Left ventricle myocardium inferior (tissue), 1 donor: ENCODE measurements around the gene ATP5IF1. TPM values are rescaled to one million over a fixed set of nuclear protein-coding genes. Genes with fewer than 3 reads are reported as not detected.
A peak's percentile ranks its signal among the peaks of the same experiment; 100 is the strongest.

ENCODE experiments used
- DNase-seq: peaks from one replicate; pipeline ENCODE4 v3.0.0-alpha.2; 2020
- H3K27ac ChIP-seq: fragments of 200-600 bp; replicated peaks from 2 replicates; pipeline ENCODE4 v1.8.0; 2021
- H3K27me3 ChIP-seq: fragments of 200-600 bp; 2 replicates; pipeline ENCODE4 v1.8.0; 2021; ENCODE audit warnings: low read depth
- H3K36me3 ChIP-seq: fragments of 200-600 bp; 2 replicates; pipeline ENCODE4 v1.8.0; 2021
- H3K4me1 ChIP-seq: fragments of 200-600 bp; 2 replicates; pipeline ENCODE4 v1.8.0; 2021
- H3K4me3 ChIP-seq: fragments of 200-600 bp; 2 replicates; pipeline ENCODE4 v1.8.0; 2021; ENCODE audit warnings: mild to moderate bottlenecking, moderate library complexity
- H3K9me3 ChIP-seq: fragments of 200-600 bp; replicated peaks from 2 replicates; pipeline ENCODE4 v1.8.0; 2021
- intact Hi-C: fragments of 100-400 bp; cut with micrococcal nuclease; formaldehyde crosslinking; loops from one replicate; pipeline ENCODE4 v1.11.0; 2022
- total RNA-seq: library from RNA; stranded (reverse); fragmentation: NEBNext Ultra II Directional; extraction: Animal tissue kit (Norgen Biotek cat#: 25700); gene quantifications from one replicate; pipeline ENCODE4 v1.2.1, GENCODE V29; 2021
- TF ChIP-seq, protein P1 (sequence below): fragments of 200-600 bp; IDR thresholded peaks from 2 replicates; pipeline ENCODE4 v1.8.0; 2021; ENCODE audit warnings: antibody characterized with exemption, mild to moderate bottlenecking, borderline replicate concordance
- donor health status: DM: no; HTN: yes; CAD: no; lungs with severe emphysema.

Gene ATP5IF1
- total RNA-seq, 1 donor from 2014 or later: 430 TPM

DNA sequence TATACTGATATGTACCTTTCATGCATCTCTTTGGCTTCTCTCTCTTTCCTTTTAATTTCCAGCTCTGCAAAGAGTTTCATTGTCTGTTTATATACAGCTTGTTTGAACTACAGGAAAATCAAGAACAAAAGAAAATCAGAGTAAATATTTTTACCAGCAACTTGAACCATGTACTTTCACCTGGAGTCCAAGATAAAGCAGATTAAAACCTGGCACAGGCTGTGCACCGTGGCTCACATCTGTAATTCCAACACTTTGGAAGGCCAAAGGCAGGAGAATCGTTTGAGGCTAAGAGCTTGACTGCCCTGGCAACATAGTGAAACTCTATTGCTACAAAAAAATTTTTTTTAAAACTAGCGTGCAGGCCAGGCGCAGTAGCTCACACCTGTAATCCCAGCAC is 30.7 kb upstream of the ATP5IF1 start:
- no peaks in the 10 kb centered on the region for H3K9me3 ChIP-seq
- peaks cover 96% of the 10 kb centered on the region for H3K36me3 ChIP-seq
- H3K4me3 ChIP-seq: no peak overlapping the region
- TF ChIP-seq, protein P1, sequence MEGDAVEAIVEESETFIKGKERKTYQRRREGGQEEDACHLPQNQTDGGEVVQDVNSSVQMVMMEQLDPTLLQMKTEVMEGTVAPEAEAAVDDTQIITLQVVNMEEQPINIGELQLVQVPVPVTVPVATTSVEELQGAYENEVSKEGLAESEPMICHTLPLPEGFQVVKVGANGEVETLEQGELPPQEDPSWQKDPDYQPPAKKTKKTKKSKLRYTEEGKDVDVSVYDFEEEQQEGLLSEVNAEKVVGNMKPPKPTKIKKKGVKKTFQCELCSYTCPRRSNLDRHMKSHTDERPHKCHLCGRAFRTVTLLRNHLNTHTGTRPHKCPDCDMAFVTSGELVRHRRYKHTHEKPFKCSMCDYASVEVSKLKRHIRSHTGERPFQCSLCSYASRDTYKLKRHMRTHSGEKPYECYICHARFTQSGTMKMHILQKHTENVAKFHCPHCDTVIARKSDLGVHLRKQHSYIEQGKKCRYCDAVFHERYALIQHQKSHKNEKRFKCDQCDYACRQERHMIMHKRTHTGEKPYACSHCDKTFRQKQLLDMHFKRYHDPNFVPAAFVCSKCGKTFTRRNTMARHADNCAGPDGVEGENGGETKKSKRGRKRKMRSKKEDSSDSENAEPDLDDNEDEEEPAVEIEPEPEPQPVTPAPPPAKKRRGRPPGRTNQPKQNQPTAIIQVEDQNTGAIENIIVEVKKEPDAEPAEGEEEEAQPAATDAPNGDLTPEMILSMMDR: no peak
- no peaks in the 10 kb centered on the region for H3K4me1 ChIP-seq
- H3K27me3 ChIP-seq: no peaks in the 10 kb centered on the region
- DNase-seq: no peak
- intact Hi-C loops: no loop called here
- no peak overlapping the region for H3K27ac ChIP-seq

DNA sequence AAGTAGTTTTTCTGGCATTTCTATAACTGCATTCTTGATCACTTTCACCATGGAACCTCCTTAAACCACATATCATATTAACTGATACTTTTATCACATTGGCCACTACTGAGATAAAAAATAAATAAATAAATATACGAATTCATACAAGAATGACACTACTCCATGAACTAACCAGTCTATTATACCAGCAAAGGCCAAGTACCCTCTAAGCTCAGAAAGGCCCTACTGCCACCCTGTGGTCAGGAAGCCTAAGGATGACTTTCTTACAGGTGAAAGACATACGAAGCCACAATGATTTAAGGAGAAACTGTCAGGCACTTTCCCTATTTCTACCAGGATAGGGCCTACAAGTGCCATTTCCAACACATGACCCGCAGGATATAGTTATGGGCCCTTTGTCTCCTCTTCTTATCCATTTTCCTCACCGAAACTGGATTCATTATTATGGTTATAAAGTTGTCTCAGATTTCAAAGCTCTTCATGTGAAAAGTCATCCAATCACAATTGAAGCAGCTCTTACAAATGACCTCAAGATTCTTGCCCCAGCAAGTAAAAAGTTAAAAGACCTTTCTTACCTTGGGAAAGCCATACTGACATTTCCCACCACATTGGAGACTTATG is 27.0 kb upstream of the ATP5IF1 start:
- Histone ChIP-seq H3K4me3 (no peak overlapping the region), H3K27ac (no peak overlapping the region), H3K36me3 (peaks cover 88% of the 10 kb centered on the region), H3K27me3 (no peaks in the 10 kb centered on the region), H3K4me1 (no peaks in the 10 kb centered on the region), H3K9me3 (no peaks in the 10 kb centered on the region)
- intact Hi-C loops: no loop called here
- TF ChIP-seq, protein P1: peak; percentile 80
- DNase-seq: peak; percentile 28

DNA sequence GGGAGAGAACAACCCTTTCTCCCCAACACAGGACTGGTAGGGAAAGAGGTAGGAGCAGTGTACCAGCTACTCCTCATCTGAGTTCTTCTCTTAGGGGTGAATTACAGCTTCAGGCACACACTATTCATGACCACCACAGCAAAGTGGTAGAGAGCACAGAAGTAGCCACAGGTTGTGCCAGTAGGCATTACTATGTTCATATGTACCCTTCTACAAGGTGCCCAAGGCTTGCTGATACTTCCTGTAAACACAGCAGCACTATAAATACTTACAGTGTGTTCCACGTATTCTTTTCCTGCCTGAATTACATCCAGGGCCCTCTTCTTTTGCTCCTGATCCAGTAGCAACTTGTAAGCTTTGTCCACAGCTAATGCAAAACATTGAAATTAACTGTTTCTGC is 26.2 kb upstream of the ATP5IF1 start:
- Histone ChIP-seq H3K4me1 (no peaks in the 10 kb centered on the region), H3K4me3 (no peak overlapping the region), H3K27ac (no peak overlapping the region), H3K9me3 (no peaks in the 10 kb centered on the region), H3K27me3 (no peaks in the 10 kb centered on the region), H3K36me3 (peaks cover 88% of the 10 kb centered on the region)
- intact Hi-C loops: loop anchor here (10.0 kb wide), 1 partner anchor 115 kb away; no protein-coding TSS in a partner anchor
- TF ChIP-seq, protein P1: no peak
- DNase-seq: no peak

DNA sequence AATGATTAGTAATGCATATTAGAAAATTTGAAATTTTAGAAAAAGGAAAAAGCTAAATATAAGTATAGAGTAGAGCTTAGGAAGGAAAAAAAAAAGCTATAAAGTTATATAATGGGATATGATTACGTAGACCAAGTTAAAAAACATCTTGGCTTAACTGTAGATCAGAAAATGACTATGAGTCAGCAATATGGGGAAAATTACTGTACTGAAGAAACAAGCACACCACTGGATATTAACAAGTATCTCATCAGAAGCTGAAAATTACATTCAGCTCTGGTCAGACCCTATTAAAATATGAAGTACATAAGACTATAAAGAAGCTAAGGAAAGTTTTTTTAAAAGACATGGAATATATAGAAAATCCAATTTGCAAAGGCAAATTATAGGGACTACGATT is 22.6 kb upstream of the ATP5IF1 start:
- Histone ChIP-seq H3K27me3 (no peaks in the 10 kb centered on the region), H3K36me3 (peaks cover 62% of the 10 kb centered on the region), H3K9me3 (no peaks in the 10 kb centered on the region), H3K4me1 (no peaks in the 10 kb centered on the region), H3K4me3 (no peak overlapping the region), H3K27ac (no peak overlapping the region)
- TF ChIP-seq, protein P1: no peak
- DNase-seq: no peak
- intact Hi-C loops: loop anchor here (10.0 kb wide), 1 partner anchor 119 kb away; no protein-coding TSS in a partner anchor

DNA sequence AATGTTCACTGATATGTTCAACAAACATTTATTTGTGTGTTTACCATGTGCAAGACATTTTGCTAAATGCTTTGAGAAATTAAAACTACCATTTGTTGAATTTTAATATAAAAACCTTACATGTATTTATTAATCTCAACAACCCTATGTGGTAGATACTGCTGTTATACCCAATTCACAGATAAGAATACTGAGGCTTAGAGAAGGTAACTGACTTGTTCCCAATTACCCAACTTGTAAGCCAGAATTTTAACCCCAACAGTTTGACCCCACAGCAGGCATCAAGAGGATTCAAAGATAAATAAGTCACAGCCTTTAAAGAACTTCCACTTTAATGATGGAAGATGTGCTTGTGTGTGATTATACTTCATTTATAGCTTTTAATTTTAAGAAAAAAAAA is 6.8 kb upstream of the ATP5IF1 start:
- H3K36me3 ChIP-seq: peaks cover 51% of the 10 kb centered on the region
- H3K27ac ChIP-seq: no peak overlapping the region
- no peak for DNase-seq
- H3K4me3 ChIP-seq: no peak overlapping the region
- H3K27me3 ChIP-seq: no peaks in the 10 kb centered on the region
- intact Hi-C loops: no loop called here
- TF ChIP-seq, protein P1: no peak
- H3K9me3 ChIP-seq: no peaks in the 10 kb centered on the region
- H3K4me1 ChIP-seq: peaks cover 27% of the 10 kb centered on the region
